IPS DF 4.7 (cell line): ENCODE measurements around the gene CIB2.

Source experiments
- DNase-seq: peaks from one replicate; pipeline ENCODE4 v3.0.0-alpha.2; 2013; ENCODE audit warnings: low spot score; ENCODE audit errors: extremely low read depth

CIB2 gene

DNA sequence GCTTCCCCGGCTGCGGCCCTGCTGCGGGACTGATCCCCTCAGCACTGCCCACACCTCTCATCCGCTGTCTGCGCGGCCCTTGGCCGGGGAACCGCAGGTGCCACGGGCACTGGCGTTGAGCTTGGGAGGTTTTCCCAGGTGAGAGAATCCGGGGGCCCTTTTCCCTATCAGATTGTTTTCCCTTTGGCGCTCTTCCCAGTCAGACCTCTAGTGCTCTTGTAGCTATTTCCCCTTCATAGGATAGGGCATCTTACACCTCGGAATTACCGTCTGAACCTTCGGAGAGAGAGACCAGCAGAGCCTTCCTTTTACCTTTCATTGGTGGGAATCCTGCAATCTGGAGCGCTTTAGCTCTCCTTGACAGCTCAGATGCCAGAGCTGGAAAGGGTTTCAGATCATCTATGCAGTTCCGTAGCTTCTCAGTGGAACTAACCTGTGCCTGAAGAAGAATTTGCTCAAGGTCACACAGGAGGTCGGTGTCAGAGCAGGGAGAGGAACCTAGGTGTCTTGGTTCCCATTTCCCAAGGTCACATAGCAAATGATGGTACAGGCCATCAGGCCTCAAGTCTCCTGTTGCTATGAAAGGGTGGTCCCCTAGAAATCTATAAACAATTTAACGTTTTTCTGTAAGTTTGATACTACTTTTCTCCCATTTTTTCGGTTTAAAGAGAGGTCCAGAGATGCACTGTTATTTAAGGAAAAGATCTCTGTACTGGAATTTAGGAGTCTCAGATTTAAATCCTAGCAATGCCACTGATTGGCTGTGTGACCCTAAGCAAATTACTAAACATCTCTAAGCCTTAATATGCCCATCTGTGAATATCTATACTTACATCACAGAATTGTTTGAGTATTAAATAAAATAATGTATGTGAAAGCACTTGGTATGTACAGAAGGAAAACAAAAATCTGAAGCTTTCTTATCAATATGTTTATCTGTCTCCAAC is 18.8 kb upstream of the CIB2 start:
- no peak for DNase-seq

DNA sequence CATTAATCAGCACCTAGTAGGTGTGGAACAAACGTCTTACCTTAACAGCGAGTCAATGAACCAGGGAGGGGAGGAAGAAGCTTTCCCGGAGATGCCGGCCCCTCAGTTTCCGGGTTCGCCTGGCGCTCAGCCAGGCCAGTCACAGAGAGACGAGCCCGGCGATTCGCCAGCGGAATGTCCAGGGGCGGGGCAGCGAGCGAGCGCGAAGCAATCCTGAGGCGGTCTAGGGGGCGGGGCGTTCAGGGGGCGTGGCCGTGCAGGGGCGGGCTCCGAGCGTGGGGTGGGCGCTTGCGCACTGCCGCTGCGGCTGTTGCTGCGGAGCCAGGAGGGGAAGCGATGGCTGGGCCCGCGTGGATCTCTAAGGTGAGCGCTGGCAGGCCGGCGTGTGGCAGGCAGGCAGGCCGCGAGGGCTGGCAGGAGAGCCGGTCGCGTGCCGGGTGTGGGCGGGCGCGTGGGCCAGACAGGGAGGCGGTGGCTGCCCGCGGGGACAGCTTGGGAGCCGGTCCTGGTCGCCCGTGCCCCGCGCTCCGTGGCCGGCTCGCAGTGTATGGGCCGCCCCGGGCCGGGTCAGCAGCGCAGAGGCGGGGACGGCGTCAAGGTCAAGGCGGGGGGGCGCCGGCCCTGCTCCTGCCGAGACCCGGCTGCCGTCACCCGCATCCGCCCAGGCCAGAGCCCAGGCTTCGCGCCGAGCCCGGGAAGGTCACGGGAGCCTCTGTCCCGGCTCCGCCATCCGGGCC is 18.0 kb upstream of the CIB2 start, which contains the start of gene IDH3A:
Gene IDH3A, plus strand, starts transcription at position 295 of the 737 bp plus-strand sequence. Its CDS starts 42 bp downstream, at position 337.
- no peak for DNase-seq

DNA sequence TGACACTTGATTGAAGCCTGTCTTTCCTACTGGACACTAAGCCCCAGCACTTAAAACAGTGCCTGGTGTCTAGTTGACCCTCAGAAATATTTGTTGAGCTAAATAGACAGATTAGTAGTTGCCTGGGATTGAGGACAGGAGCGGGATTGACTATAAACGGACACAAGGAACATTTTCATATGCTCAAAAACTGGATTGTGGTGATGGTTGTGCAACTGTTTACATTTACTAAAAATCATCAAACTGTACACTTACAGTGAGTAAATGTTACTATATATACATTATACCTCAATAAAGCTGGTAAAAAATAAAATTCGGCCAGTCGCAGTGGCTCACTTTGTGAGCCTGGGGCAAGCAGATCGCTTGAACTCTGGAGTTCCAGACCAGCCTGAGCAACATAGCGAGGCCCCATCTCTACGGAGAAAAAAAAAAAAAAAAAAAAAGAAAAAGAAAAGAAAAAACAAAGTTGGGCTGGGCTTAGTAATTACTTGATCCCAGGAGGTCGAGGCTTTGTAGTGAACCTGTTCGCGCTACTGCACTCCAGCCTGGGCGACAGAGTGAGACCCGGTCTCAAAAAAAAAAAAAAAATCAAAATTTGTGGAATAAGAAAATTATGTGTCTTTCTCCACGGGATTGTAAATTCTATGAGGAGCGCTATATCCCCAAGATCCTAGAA is 17.3 kb upstream of the CIB2 start:
- no peak for DNase-seq

DNA sequence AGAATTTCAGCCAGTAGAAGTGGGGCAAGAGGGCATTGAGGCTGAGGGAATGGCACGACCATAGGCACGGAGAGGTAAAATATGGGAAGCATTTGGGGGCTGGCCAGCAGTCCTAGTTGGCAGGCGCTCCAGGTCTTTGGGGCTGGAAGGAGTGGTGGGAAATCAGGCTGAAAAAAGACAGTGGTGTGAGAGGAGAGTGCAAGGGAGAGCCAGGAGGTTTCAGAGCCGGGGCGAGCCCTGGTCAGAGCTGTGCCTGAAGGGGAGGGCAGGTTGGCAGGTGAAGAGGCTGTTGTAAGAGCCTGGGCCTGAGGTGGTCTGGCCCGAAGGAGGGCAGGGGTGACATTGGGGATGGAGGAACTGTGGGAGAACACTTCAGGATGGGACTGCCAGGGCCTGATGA is 16.3 kb upstream of the CIB2 start:
- DNase-seq, result no peak

DNA sequence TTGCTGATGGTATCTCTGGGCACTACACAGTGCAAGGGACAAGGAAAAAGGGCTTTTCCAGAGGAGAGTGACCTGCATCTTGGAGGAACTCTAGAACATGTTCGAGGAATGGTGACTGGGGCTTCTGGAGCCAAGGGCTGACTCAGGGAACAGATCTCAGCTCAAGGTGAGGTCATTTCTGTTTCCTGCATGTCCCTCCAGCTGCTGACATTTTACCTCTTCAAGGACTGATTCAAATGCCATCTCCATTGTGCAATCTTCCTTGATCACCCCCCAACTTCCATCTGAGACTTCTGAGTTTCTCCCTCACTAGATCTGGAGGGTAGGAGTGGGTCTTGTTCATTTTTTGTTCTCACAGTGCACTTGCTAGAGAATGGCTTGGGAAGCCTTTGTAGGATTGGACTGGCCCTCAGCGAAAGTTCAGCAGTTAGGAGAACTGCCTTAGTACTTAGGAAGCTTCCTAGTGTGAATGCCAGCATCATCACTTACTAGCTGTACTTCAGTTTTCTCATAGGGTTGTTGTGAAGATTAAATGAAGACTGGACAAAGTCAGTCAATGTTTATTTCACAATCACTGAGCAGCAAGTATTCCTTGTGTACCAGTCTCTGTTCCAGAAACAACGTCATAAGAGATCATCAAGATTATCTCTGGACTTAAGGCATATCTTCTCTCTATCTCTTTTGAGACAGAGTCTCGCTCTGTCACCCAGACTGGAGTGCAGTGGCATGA is 15.3 kb upstream of the CIB2 start:
- DNase-seq, result no peak

DNA sequence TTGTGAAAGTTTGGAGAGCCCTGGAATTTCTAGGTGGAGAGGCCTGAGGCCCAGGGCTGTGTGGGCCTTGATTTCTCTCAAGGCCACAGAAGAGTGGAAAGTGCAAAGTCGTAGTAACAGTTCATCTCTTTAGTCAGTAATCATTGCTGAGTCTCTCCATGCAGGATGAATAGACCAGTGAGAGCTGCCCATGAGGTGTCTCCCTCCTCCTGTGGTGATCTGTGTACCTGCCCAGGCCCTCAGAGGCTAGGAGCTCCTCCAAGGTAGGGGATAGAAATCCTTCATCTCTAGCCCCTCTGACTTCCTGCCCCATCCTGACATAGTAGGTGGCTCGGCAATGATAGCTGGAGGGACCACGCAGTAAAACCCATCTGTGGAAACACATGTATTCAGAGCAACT is 11.1 kb upstream of the CIB2 start:
- DNase-seq, result no peak

DNA sequence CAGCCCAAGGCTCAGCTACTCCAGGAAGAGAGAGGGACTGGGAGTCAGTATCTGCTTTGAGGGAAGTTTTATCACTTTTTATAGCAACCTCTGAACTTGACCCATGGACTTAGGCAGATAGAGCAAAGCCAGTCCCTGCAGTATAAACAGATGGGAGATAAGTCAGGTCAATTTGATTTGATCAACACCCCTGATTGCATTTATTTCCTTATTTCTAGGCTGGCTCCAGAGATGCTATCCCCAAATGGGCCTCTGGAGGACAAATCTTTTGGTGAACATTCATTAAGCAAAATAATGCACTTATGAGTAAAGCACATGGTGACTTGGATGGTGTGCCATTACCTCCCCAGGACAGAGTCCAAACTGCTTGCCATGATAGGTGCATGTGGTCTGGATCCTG is 9.0 kb upstream of the CIB2 start:
- DNase-seq, result no peak

DNA sequence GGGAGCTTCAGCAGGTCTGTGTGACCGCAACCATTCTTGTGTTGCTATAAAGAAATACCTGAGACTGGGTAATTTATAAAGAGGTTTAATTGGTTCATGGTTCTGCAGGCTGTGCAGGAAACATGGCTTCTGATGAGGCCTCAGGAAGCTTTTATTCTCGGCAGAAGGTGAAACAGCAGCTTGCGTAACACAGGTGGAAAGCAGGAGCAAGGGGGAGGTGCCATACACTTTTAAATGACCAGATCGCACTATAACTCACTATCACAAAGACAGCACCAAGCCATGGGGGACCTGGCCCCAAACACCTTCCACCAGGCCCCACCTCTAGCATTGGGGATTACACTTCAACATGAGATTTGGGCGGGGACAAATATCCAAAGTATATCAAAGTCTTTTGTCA is 8.3 kb upstream of the CIB2 start:
- DNase-seq, result no peak

DNA sequence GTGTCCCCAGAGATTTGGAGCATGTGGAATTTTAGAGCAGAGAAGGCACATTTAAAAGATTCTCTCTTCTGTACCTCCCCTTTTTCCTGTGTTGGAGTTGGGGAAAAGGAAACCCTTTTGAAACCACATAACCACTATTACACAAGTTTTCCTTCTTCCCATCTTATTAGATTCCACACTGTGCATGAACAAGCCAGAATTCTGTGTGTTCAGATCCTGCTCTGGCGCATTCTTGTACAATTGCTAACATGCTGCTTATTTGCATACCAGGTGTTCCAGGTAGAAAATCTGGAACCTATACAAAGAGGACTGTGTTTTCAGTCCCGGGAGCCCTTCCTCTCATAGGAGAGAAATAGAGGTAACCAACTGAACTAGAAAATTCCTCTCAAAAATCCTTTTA is 2.6 kb upstream of the CIB2 start:
- DNase-seq, result no peak

DNA sequence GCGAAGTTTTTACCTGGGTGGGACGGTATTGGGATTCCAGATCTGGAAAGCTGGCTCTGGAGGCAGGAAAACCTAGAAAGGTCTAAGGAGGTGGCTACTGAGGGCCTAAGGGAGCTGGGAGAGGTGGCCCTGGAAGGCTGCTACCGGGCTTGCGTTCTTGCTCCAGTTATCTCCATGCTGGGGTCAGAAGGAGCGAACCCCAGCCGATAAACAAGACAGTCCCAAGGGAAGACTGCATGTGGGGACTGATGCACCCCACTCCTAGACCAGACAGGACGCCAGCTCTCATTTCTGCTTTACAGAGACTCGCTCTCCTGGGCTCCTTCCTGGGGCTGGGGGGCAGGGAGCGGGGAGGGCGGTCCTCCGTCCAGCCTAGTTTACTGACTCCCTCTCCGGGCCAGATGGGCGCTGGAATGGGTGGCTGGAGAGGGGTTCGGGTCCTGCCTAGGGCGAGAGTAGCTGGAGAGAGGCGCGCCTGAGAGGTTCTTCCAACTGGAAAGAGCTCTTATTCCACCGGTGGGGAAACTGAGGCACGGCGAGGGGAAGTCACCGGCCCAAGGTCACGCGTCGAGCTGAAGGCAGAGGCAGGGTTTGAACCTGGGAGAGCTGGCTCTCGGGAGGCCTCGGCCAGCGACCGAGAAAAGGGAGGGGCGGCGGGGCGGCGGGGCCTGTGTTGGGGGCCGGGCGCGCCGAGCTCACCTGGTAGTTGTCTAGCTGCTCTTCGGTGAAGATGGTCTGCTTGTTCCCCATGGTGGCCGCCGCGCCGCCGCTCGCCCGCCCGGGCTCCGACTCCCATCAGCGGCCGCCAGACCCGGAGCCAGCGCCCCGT is 565 bp downstream of the CIB2 start:
- no peak for DNase-seq

DNA sequence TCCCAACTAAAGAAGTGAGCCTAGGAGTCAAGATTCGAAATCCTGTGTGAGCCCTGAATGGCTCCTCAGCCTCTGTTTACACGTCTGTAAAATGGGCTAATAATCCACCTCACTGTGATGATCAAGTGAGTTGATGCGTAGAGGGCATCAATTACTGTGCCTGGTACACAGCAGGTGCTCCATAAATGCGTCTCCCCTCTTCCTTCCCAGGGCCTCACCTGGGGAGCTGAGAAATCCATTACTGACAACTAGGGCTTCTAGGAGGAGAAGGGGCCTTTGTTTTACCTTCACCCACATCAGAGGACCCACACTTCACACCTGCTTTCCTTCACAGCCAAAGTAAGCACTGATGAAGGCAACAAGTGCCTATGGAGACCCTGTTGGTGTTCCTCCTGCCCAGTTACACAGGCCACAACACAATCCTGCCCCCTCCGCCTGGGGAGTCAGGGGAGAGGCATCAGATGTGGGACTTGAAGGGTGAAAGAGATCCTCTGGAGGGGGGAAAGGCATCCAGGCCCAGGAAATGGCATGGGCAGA is 1.4 kb downstream of the CIB2 start:
- no peak for DNase-seq

DNA sequence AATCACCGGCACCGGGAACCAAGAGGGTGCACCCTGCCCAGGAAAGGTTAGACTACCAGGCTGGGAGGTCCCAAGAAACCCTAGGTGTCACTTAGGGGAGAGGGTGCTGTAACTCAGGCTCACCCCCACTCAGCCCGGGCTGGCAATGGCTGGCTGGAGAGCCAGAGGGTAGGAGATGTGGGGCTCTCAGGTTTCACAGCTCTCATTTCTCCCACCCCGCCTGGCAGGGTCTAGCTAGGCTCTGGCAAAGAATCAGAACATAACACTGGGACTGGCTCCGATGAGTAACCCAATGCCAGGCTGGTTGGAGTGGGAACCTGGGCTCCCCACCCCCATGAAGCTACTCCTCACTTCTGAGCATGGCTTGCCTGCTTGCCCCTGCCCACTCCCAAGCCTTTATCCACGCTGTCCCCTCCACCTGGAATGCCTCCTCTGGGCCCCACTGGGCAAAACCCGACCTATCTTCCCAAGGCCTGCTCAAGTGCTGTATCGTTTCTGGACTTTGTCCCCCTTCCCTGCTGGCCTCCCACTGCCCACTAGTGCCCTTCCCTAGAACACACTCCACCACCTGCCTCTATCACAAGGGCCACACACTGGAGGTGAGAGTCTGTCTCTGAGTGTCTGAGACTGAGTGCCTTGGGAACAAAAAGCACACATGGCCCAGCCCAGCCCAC is 2.0 kb downstream of the CIB2 start:
- DNase-seq, result no peak

DNA sequence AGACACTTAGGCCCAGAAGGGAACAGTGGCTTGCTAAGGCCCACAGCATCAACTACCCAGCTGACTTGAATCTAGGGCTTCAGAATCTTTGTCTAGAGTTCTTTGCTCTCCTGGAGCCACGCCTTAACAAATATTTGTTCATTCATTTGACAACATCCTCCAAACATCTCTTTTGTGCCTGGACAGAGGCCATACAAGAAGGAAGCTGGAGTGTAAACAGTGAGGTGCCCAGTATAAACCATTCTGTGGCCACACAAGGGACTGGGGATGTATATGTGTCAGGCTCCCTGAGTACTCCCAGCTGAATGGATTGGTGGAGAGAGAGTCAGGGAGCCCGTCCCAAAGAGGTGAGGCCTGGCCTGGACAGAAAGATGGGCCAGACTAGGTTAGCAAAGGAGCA is 3.4 kb downstream of the CIB2 start:
- DNase-seq, result no peak

DNA sequence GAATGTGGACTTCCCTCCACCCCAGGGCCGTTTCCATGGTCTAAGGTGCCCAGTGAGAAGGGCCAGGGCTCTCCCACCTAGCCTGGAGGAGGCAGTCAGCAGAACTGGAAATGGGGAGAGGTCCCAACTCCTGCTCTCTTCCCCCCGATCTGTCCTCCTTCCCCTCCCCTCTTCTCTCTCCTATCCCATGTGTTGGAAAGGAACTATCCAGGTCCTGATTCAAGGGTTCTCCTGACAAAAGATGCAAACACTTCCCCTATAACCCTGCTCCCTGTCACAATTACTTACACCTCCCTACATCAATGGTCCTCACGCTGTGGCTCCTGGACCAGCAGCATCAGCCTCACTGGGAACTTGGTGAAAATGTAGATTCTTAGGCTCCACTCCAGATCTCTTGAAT is 6.0 kb downstream of the CIB2 start:
- DNase-seq, result no peak

DNA sequence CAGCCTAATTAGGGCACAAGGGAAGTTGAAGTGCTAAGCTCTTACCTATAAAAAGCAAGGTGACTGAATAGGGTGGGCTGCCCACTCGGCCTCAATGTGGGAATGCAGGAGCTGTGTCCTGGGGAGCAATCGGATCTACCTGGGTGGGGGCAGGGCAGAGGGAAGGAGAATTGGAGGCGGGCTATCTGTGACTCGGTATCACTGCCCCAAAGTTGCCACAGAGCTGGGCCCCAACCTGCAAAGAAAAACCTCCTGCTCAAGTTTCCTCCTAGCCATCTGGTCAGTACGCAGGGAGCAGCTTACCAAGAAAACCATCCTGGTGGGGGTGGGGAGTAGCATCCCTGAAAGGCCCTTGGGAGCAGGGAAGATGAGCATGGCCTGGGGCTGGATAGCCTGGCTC is 10.7 kb downstream of the CIB2 start:
- no peak for DNase-seq

DNA sequence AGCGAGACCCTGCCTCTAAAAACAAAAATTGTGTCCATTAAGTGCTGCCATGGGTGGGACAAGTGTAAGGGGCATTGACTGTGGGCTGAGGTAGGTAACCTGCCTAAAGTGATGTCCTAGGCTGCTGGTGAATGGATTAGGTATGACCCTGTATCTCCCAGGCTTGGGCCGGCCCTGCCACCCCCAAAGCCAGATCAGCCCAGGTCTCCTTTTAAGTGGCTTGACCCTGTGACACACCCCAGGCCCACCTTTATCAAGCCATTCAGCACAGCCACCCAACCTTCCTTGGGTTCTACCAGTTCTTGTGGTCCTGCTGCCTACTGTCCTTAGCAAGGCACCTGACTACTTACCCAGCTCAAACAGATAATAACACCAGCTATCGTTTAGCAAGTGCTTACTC is 18.7 kb downstream of the CIB2 start:
- DNase-seq, result no peak

DNA sequence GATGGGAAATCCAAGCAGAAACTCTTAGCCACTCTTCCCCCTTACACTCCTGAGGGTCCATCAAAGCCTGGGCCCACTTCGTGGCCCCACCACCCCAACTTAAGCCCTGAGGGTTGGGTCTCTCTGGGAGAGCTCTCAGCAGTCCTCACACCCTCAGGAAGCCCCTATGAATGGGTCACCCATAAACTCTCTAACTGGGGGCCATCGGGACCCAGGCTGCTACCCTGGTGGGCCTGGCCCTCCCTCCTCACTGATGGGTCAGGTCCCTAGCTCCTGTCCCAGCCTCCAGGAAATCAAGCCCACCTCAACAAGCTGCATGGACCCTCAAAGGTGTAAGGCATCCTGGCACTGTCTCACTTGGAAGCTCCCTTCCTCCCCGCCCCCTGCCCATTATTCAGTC is 19.5 kb downstream of the CIB2 start:
- DNase-seq, result no peak

DNA sequence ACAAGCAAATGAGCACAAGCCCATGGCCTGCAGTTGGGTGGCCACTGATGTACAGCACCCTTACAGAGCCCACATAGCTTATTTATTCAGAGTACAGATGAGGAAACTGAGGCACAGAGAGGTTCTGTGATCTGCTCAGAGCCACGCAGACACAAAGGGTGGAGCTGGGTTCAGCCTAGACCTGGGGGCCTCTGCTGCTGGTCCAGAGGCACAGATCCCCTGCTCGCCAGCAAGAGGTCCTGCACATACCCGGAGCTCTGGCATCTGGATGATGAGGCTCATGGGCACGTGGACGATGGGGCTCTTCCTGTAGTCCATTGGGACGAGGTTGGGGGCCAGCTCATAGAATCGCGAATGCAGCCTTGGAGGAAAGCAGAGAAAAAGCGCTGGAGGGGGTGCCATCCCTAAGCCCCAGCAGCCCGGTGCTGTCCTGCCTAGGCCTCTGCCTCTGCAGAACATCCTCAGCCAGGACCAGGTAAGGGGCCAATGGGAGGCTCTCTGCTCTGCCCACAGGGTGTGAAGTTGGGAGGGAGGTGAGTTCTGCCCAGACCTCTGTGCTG is 20.2 kb downstream of the CIB2 start:
- DNase-seq, result no peak

DNA sequence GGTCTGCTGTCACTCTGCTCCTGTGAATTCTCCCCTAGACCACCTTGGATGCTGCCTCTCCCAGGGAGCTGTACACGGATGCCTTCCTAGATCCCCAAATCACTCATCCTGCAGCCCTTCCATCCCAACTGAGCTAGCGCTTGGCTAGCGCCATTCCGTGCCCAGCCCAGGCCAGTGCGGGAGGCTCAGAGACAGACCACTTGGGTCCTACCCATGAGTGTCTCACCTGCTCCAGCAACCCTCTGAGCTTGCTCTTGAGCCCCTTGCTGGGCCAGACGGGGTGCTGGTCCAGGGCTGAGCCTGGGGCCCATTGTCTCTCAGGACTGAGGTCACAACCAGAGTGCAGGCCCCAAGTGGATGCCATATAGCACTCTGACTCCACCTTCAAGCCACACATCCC is 21.1 kb downstream of the CIB2 start:
- DNase-seq, result no peak
